OCI-LY3 (cell line): Measurements from ENCODE around the gene ATIC.

Experiments
- H2AFZ ChIP-seq: fragments of 200-600, 300-600 bp; shearing (Covaris generic); 2 replicates; pipeline ENCODE4 v1.6.0; 2014; ENCODE audit warnings: antibody characterized with exemption, low read depth, low read length
- H3K27ac ChIP-seq: fragments of 200-600, 300-600 bp; sonication (generic); 2 replicates; pipeline ENCODE4 v1.5.1; 2014; ENCODE audit warnings: mild to moderate bottlenecking, low read length, moderate library complexity, mixed read lengths
- H3K27me3 ChIP-seq: fragments of 200-600, 300-600 bp; sonication (generic); 2 replicates; pipeline ENCODE4 v1.6.1; 2014; ENCODE audit warnings: low read depth, low read length, mixed read lengths
- H3K36me3 ChIP-seq: fragments of 200-600, 300-600 bp; sonication (generic); replicated peaks from 2 replicates; pipeline ENCODE3; 2014; ENCODE audit warnings: low read depth, low read length, mixed read lengths
- H3K4me1 ChIP-seq: fragments of 300-600, 200-600 bp; sonication (generic); 2 replicates; pipeline ENCODE4 v1.6.1; 2014; ENCODE audit warnings: low read length, mixed read lengths
- H3K4me2 ChIP-seq: fragments of 200-600, 300-600 bp; sonication (generic); 2 replicates; pipeline ENCODE4 v1.6.1; 2014; ENCODE audit warnings: low read length, mixed read lengths
- H3K4me3 ChIP-seq: fragments of 300-600, 200-600 bp; sonication (generic); 2 replicates; pipeline ENCODE4 v1.5.1; 2014; ENCODE audit warnings: antibody characterized with exemption, mild to moderate bottlenecking, low read length, moderate library complexity
- H3K79me2 ChIP-seq: fragments of 300-600, 200-600 bp; shearing (Covaris generic); 2 replicates; pipeline ENCODE4 v1.6.1; 2014; ENCODE audit warnings: mild to moderate bottlenecking, low read length, mixed read lengths
- H3K9ac ChIP-seq: fragments of 300-600, 200-600 bp; shearing (Covaris generic); 2 replicates; pipeline ENCODE4 v1.6.0; 2014; ENCODE audit warnings: mild to moderate bottlenecking, low read length, moderate library complexity
- H3K9me3 ChIP-seq: fragments of 200-600, 300-600 bp; shearing (Covaris generic); 2 replicates; pipeline ENCODE4 v1.6.1; 2014; ENCODE audit warnings: low read length, mixed read lengths; ENCODE audit not compliant: insufficient read depth
- H4K20me1 ChIP-seq: fragments of 200-600, 300-600 bp; sonication (generic); 2 replicates; pipeline ENCODE4 v1.6.1; 2016; ENCODE audit warnings: low read length, mixed read lengths; ENCODE audit not compliant: insufficient read depth
- CTCF ChIP-seq: fragments of 200-600, 300-600 bp; sonication (generic); IDR thresholded peaks from 2 replicates; pipeline ENCODE4 v1.5.1; 2014; ENCODE audit warnings: antibody characterized with exemption, low read length, low read depth
- EZH2phosphoT487 ChIP-seq: fragments of 200-600 bp; shearing (Covaris generic); IDR thresholded peaks from 2 replicates; pipeline ENCODE4 v1.6.1; 2018; ENCODE audit warnings: antibody characterized with exemption, mixed run types, low read depth

Gene ATIC

DNA sequence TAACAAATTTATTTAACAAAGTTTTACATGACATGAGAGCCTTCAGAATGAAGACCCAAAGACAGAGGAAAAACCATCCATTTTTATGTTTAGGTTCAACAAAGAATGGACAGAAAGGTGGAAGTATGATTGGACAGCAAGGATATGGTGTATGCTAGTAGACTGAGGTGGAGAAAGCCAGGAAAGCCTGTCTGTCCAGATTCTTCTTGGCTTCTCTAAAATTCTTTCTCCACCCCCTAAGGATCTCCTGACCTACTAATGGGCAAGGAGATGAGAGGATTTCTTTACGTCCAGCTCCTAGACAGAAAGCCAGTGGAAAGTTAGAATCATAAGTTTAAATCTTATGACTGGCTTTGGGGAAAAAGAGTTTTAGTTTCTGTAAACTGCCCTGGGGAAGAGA is 3.0 kb downstream of the ATIC start:
- no peak for TF ChIP-seq EZH2phosphoT487
- no peak for TF ChIP-seq CTCF
- Histone ChIP-seq H3K4me3 (no peak overlapping the region), H3K27ac (no peak overlapping the region), H4K20me1 (no peaks in the 10 kb centered on the region), H3K27me3 (no peaks in the 10 kb centered on the region), H3K36me3 (peaks cover 32% of the 10 kb centered on the region), H3K9me3 (no peaks in the 10 kb centered on the region), H3K4me2 (no peak overlapping the region), H3K79me2 (peaks cover 61% of the 10 kb centered on the region), H3K4me1 (peaks cover 10% of the 10 kb centered on the region), H3K9ac (no peak overlapping the region), H2AFZ (no peak overlapping the region)

- Histone ChIP-seq H3K27me3 (no peaks in the 10 kb centered on the region), H3K4me2 (no peak overlapping the region), H3K79me2 (peaks cover 65% of the 10 kb centered on the region), H3K27ac (no peak overlapping the region), H3K4me3 (no peak overlapping the region), H2AFZ (no peak overlapping the region), H3K36me3 (peaks cover 35% of the 10 kb centered on the region), H3K4me1 (peaks cover 10% of the 10 kb centered on the region), H4K20me1 (no peaks in the 10 kb centered on the region), H3K9me3 (no peaks in the 10 kb centered on the region), H3K9ac (no peak overlapping the region)
- TF ChIP-seq EZH2phosphoT487: no peak
- no peak for TF ChIP-seq CTCF
These were observed 3.4 kb downstream of the ATIC start for GRCh38 chr2:215315301-215315700.

DNA sequence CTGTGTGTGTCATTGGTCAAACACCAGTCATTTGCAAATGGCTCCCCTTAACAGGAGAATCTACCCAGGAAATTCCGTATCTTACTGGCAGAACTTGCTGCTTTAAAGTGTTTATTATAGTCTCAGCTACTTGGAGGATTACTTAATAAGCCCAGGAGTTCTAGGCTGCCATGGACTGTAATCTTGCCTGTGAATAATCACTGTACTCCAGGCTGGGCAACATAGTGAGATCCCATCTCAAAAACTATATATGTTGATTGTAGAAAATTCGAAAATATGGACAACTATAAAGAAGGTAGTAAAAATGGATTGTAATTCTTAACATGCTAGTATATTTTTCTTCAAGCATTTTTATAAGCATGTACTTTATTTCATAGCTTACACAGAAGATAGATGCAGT is 4.5 kb downstream of the ATIC start:
- peaks cover 73% of the 10 kb centered on the region for H3K79me2 ChIP-seq

DNA sequence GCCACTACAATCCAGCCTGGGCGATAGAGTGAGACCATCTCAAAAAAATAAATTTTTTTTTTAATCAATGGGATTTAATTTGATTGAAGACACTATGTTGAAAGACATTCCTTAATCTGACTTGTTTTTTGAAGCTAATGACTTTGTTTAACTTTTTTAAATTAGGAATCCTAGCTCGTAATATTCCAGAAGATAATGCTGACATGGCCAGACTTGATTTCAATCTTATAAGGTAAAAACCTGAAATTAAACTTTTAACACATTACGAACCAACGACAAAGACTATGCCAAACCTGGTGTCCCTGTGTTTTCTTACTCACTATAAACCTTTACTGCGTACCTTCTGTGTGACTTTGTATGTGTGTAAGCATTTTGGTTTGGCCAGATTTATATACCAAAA is 7.6 kb downstream of the ATIC start:
- TF ChIP-seq EZH2phosphoT487 (no peak), CTCF (no peak)
- Histone ChIP-seq H3K27me3 (no peaks in the 10 kb centered on the region), H4K20me1 (no peaks in the 10 kb centered on the region), H3K27ac (no peak overlapping the region), H3K4me3 (no peak overlapping the region), H3K9me3 (no peaks in the 10 kb centered on the region), H3K36me3 (peaks cover 37% of the 10 kb centered on the region), H2AFZ (no peak overlapping the region), H3K79me2 (peaks cover 78% of the 10 kb centered on the region), H3K9ac (no peak overlapping the region), H3K4me1 (no peaks in the 10 kb centered on the region), H3K4me2 (no peak overlapping the region)

More for the DNA sequence above, 4.5 kb downstream of the ATIC start:
- no peak overlapping the region for H3K4me3 ChIP-seq
- H3K27ac ChIP-seq: no peak overlapping the region
- no peaks in the 10 kb centered on the region for H3K9me3 ChIP-seq
- no peak overlapping the region for H2AFZ ChIP-seq
- no peak overlapping the region for H3K9ac ChIP-seq
- H3K4me1 ChIP-seq: peaks cover 10% of the 10 kb centered on the region
- H3K27me3 ChIP-seq: no peaks in the 10 kb centered on the region
- TF ChIP-seq EZH2phosphoT487: no peak
- H3K36me3 ChIP-seq: peaks cover 41% of the 10 kb centered on the region
- no peaks in the 10 kb centered on the region for H4K20me1 ChIP-seq
- no peak overlapping the region for H3K4me2 ChIP-seq

DNA sequence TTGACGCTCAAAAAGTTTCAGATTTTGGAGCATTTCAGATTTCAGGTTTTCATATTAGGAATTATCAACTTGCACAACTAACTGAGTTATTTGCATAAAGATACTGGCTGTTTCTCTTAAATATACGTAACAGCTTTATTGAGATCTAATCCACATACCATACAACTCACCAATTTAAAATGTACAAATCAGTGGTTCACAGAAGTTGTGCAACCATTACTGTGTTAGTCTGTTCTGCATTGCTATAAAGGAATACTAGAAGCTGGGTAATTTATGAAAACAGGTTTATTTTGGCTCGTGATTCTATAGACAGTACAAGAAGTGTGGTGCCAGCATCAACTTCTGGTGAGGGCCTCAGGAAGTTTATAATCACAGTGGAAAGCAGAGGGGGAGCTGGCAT is 8.2 kb downstream of the ATIC start:
- TF ChIP-seq EZH2phosphoT487: no peak
- no peak for TF ChIP-seq CTCF
- H3K4me1 ChIP-seq: no peaks in the 10 kb centered on the region
- no peak overlapping the region for H3K4me2 ChIP-seq

More for the DNA sequence above, 8.2 kb downstream of the ATIC start:
- H3K9me3 ChIP-seq: no peaks in the 10 kb centered on the region
- no peak overlapping the region for H3K9ac ChIP-seq
- H3K27ac ChIP-seq: no peak overlapping the region
- H3K79me2 ChIP-seq: peaks cover 78% of the 10 kb centered on the region
- H4K20me1 ChIP-seq: no peaks in the 10 kb centered on the region
- peaks cover 34% of the 10 kb centered on the region for H3K36me3 ChIP-seq
- no peaks in the 10 kb centered on the region for H3K27me3 ChIP-seq
- no peak overlapping the region for H3K4me3 ChIP-seq
- no peak overlapping the region for H2AFZ ChIP-seq
